HEK293T (cell line): ENCODE results near the gene LPCAT1.
"Not testable (repeated sequence)": the region's sequence is repeated elsewhere in the genome, so short reads cannot be mapped to it uniquely, and the experiment has no call there.

Experiments
- CTCF ChIA-PET: fragments of 350-600 bp; formaldehyde crosslinking; extraction: SDS; loops from one replicate; lab custom pipeline; 2021; ENCODE audit warnings: antibody characterized with exemption, inconsistent platforms; lab: Yijun Ruan, JAX
- POLR2A ChIA-PET: fragments of 350-600 bp; formaldehyde crosslinking; extraction: SDS; loops from one replicate; lab custom pipeline; 2020; ENCODE audit warnings: antibody characterized with exemption, inconsistent platforms; lab: Yijun Ruan, JAX
- DNase-seq: peaks from one replicate; pipeline ENCODE4 v3.0.0; 2012; ENCODE audit warnings: mixed read lengths; ENCODE audit errors: extremely low spot score
- ARNT ChIP-seq: fragments of 450-650 bp; IDR thresholded peaks from 2 replicates; pipeline ENCODE4 v1.6.1; 2017; ENCODE audit warnings: mild to moderate bottlenecking
- BHLHE40 ChIP-seq: fragments of 450-650 bp; IDR thresholded peaks from 2 replicates; pipeline ENCODE4 v1.6.1; 2016; ENCODE audit warnings: mild to moderate bottlenecking, moderate library complexity, borderline replicate concordance
- CTBP1 ChIP-seq: fragments of 450-650 bp; IDR thresholded peaks from 2 replicates; pipeline ENCODE4 v1.6.1; 2016; ENCODE audit warnings: borderline replicate concordance
- ELF4 ChIP-seq: fragments of 450-650 bp; IDR thresholded peaks from 2 replicates; pipeline ENCODE4 v1.6.1; 2017; ENCODE audit warnings: antibody characterized with exemption
- FOXA1 ChIP-seq: fragments of 450-650 bp; IDR thresholded peaks from 2 replicates; pipeline ENCODE4 v1.6.1; 2016; ENCODE audit warnings: mild to moderate bottlenecking
- FOXK2 ChIP-seq: fragments of 450-650 bp; IDR thresholded peaks from 2 replicates; pipeline ENCODE4 v1.6.1; 2016; ENCODE audit warnings: mild to moderate bottlenecking
- FOXM1 ChIP-seq: fragments of 450-650 bp; IDR thresholded peaks from 2 replicates; pipeline ENCODE4 v1.6.1; 2017; ENCODE audit warnings: mild to moderate bottlenecking, borderline replicate concordance
- HDGF ChIP-seq: fragments of 450-650 bp; IDR thresholded peaks from 2 replicates; pipeline ENCODE4 v1.6.1; 2017; ENCODE audit warnings: antibody characterized with exemption, borderline replicate concordance
- L3MBTL2 ChIP-seq: fragments of 450-650 bp; conservative IDR thresholded peaks from 2 replicates; pipeline ENCODE4 v1.6.1; 2016; ENCODE audit warnings: mild to moderate bottlenecking
- LEF1 ChIP-seq: fragments of 450-650 bp; IDR thresholded peaks from 2 replicates; pipeline ENCODE4 v1.6.1; 2017; ENCODE audit warnings: mild to moderate bottlenecking, borderline replicate concordance
- NFRKB ChIP-seq: fragments of 450-650 bp; IDR thresholded peaks from 2 replicates; pipeline ENCODE4 v1.6.1; 2016; ENCODE audit warnings: mild to moderate bottlenecking, moderate library complexity
- SP1 ChIP-seq: fragments of 450-650 bp; IDR thresholded peaks from 2 replicates; pipeline ENCODE4 v1.6.1; 2017
- SUZ12 ChIP-seq: fragments of 450-650 bp; IDR thresholded peaks from 2 replicates; pipeline ENCODE4 v1.6.1; 2016; ENCODE audit warnings: mild to moderate bottlenecking
- TARDBP ChIP-seq: fragments of 450-650 bp; IDR thresholded peaks from 2 replicates; pipeline ENCODE4 v1.6.1; 2016
- ZNF384 ChIP-seq: fragments of 450-650 bp; IDR thresholded peaks from 2 replicates; pipeline ENCODE4 v1.6.1; 2016
- TF ChIP-seq, protein P1 (sequence below): fragments of 450-650 bp; IDR thresholded peaks from 2 replicates; pipeline ENCODE4 v1.6.1; 2016

The LPCAT1 gene

DNA sequence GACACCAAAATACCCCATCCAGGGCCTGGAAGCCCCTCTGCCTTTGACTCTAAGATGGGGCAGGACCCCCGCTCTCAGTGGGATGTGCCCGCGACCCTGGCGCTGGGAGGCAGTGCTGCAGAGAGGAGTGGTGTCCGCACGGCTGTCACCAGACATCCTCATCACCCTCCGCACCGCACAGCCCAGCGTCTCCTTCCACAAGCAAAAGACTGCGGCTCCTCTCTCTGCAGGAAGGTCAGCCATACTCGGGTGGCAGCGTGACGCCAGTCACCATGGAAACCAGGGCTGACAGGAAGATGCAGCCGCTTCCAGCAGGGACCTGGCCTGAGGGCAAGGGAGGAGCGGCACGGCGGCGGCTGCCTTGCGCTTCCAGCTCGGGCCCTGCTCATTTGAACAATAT, 61.4 kb downstream of the LPCAT1 start:
- TF ChIP-seq, protein P1, sequence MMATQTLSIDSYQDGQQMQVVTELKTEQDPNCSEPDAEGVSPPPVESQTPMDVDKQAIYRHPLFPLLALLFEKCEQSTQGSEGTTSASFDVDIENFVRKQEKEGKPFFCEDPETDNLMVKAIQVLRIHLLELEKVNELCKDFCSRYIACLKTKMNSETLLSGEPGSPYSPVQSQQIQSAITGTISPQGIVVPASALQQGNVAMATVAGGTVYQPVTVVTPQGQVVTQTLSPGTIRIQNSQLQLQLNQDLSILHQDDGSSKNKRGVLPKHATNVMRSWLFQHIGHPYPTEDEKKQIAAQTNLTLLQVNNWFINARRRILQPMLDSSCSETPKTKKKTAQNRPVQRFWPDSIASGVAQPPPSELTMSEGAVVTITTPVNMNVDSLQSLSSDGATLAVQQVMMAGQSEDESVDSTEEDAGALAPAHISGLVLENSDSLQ: no peak
- TF ChIP-seq LEF1 (no peak), ELF4 (no peak)
- CTCF ChIA-PET: no interaction called here
- no peak for DNase-seq
- POLR2A ChIA-PET: no interaction called here

DNA sequence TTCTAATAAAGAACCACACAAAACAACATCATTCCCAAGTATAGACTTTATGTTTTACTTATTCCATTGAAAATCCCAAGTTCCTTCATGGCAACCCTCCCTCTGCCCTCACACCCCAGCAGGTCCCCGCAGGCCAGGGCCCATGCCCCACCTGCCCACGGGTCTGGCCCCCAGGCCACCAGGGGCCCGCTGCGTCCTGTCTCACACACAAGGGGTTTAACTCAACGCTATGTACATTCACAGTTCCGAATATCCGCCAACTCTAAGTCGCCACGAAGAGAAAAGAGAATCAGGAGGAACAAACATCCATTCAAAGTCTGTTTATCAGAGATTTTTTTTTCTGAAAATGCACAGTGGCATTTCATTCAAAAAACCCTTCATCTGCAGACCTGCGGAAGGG, 62.4 kb downstream of the LPCAT1 start:
- ChIA-PET CTCF (no interaction called here), POLR2A (no interaction called here)
- TF ChIP-seq CTBP1: no peak
- no peak for TF ChIP-seq FOXK2
- no peak for TF ChIP-seq ELF4
- no peak for TF ChIP-seq FOXM1
- TF ChIP-seq LEF1: no peak
- TF ChIP-seq NFRKB: no peak
- TF ChIP-seq FOXA1: no peak
- no peak for TF ChIP-seq ARNT
- TF ChIP-seq L3MBTL2: no peak
- TF ChIP-seq ZNF384: no peak
- no peak for TF ChIP-seq SP1
- TF ChIP-seq TARDBP: no peak
- TF ChIP-seq SUZ12: no peak
- no peak for TF ChIP-seq HDGF
- TF ChIP-seq BHLHE40: no peak
- TF ChIP-seq, protein P1: no peak
- DNase-seq: no peak

DNA sequence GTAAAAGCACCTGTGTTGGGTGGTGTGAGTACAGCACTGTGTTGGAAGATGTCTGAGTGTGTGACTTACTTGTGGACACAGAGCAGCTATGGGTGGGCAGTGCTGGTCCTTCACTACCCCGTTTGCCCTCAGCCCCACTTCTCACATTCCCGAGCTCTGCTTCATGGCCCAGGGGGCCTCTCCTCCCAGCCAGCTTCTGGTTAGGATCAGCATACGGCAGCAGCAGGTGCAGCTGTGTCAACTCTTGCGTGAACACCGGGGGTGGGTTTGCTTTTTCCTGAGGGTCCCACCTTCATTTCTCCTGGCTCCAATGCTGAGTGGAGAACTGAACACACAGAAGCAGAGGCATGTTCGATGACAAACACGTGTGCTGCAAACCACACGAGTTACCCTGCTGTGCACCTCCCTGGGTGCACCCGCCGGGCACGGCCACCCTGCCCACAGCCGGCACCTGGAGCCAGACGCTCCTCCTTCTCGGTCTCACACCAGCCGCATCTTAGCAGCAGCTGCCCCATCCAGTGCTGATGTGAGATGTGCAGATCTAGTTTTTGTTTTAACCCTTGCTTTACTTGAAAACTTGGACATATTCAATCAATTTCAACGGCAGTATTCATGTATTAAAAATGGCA, 63.6 kb downstream of the LPCAT1 start:
- no peak for DNase-seq
- TF ChIP-seq HDGF: no peak
- TF ChIP-seq FOXA1: no peak
- no peak for TF ChIP-seq TARDBP
- TF ChIP-seq, protein P1: no peak
- TF ChIP-seq SP1: no peak
- TF ChIP-seq ARNT: no peak
- no peak for TF ChIP-seq FOXK2
- TF ChIP-seq LEF1: no peak
- TF ChIP-seq BHLHE40: no peak
- TF ChIP-seq SUZ12: no peak
- no peak for TF ChIP-seq NFRKB
- no peak for TF ChIP-seq ZNF384
- ChIA-PET CTCF (no interaction called here), POLR2A (no interaction called here)

DNA sequence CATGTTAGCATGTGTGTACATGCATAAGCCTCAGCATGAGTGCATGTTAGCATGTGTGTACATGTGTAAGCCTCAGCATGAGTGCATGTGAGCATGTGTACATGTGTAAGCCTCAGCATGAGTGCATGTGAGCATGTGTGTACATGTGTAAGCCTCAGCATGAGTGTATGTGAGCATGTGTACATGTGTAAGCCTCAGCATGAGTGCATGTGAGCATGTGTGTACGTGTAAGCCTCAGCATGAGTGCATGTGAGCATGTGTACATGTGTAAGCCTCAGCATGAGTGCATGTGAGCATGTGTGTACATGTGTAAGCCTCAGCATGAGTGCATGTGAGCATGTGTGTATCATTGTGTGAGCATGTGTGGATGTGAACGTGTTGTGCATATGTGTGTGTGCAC, 64.3 kb downstream of the LPCAT1 start:
- DNase-seq, CTCF ChIA-PET, POLR2A ChIA-PET: not testable (repeated sequence)

DNA sequence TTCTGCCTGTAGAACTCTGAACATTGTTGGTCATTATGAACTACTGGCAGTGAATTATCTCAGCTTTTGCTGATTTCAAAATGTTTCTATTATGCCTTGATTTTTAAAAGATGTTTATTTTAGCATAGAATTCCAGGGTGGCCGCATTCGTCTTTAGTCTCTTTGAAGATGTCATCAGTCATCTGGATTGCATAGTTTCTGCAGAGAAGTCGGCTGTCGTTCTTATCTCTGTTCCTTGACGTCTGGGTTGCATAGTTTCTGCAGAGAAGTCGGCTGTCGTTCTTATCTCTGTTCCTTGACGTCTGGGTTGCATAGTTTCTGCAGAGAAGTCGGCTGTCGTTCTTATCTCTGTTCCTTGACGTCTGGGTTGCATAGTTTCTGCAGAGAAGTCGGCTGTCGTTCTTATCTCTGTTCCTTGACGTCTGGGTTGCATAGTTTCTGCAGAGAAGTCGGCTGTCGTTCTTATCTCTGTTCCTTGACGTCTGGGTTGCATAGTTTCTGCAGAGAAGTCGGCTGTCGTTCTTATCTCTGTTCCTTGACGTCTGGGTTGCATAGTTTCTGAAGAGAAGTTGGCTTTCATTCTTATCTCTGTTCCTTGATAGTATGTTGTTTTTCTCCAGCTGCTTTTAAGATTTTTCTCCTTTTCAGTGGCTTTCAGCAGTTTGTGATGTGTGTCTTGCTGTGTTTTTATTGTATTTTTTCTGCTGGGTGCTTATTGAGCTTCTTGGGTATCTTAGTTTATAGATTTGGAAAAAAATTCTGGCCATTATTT, 67.5 kb downstream of the LPCAT1 start:
- DNase-seq, POLR2A ChIA-PET, CTCF ChIA-PET: not testable (repeated sequence)

DNA sequence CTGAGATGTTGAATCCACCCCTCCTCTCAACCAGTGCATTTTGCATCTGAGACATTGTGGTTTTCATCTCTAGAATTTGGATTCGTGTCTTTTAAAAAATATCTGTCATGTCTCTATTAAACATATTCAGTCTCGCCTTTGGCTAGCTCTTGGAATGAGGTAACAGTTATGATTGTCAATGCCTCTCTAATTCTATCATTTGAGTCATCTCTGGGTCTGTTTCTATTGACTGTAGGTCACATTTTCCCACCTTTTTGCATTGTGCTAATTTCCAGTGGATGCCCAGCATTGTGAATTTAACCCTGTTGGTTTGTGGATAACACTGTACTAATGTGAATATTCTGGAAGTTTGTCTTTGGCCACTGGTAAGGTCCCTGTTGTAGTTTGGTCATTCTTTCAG, 70.1 kb downstream of the LPCAT1 start:
- POLR2A ChIA-PET: no interaction called here
- TF ChIP-seq L3MBTL2: no peak
- no peak for TF ChIP-seq ARNT
- no peak for TF ChIP-seq CTBP1
- no peak for TF ChIP-seq LEF1
- CTCF ChIA-PET: no interaction called here
- DNase-seq: no peak

DNA sequence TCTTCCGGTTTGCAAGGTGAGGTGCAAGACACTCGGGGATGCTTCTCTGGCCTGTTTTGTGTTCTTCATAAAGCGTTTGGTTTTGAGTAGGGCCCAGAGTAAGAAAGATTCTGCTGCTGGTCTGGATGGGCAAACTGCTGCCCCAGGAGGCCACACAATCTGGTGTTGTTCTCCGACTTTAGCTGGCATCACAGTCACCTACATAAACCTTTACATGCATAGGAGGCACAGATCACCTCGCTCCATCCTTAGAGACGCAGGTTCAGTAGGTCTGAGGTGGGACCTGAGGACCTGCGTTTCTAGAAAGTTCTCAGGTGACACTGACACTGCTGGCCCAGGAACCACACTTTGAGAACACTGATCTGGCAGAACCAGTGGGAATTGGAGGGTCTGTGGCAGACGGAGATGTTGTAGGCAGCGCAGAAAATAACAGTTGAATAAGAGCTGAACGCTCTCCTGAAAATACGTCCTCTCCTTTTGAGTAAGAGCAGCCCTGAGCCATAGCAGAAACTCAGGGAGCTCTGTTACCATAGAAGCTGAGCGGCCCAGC, 74.6 kb downstream of the LPCAT1 start:
- no peak for DNase-seq
- CTCF ChIA-PET: no interaction called here
- TF ChIP-seq, protein P1: no peak
- TF ChIP-seq LEF1 (no peak), NFRKB (no peak), ELF4 (no peak), SUZ12 (no peak), BHLHE40 (no peak), SP1 (no peak), HDGF (no peak)
- POLR2A ChIA-PET: no interaction called here
